K562 (cell line): ENCODE data around the gene ADI1. TPM values are rescaled to one million over a fixed set of nuclear protein-coding genes. Genes with fewer than 3 reads are reported as not detected.

Experiments used
- ATAC-seq: fragments of 200-7000 bp; cut with Tn5 transposase; 3 replicates; pipeline ENCODE4 v1.9.1; 2020; ENCODE audit warnings: moderate library complexity
- BruUV-seq: library from RNA; stranded (reverse); fragments of 400-500 nt; replicated peaks from 2 replicates; lab custom pipeline; 2021; lab: Mats Ljungman, UMichigan
- CTCF ChIA-PET: fragments of 300-600 bp; formaldehyde crosslinking; extraction: SDS; loops from one replicate; lab custom pipeline; 2021; ENCODE audit warnings: low intra/inter-chr PET ratio; lab: Yijun Ruan, JAX
- POLR2A ChIA-PET: fragments of 300-600, 350-650 bp; sonication (Branson Sonifier 250); formaldehyde crosslinking; extraction: SDS; loops from one replicate; lab custom pipeline; 2021; ENCODE audit warnings: antibody characterized with exemption, inconsistent platforms; lab: Yijun Ruan, JAX
- DNase-seq, 4 experiments: peaks; one replicate each; pipeline versions ENCODE4 v3.0.0 to v3.0.0-alpha.2; 2011 to 2018; ENCODE audit warnings: low spot score in 3 of 4, mixed read lengths in 3 of 4; ENCODE audit errors: extremely low read depth in 1 of 4
- FAIRE-seq: peaks from 2 replicates; lab custom pipeline; 2011; peaks lifted over from hg19 to GRCh38; lab: Jason Lieb, UNC
- H2AFZ ChIP-seq: 2 replicates; pipeline ENCODE4 v1.6.0; 2011; ENCODE audit warnings: low read depth, low read length, control low read depth, inconsistent platforms
- H3K27ac ChIP-seq: fragments of 200-600 bp; 3 replicates; pipeline ENCODE4 v1.8.0; 2011; ENCODE audit warnings: low read depth, mild to moderate bottlenecking, control low read depth, inconsistent platforms, low read length, moderate library complexity, mixed read lengths; ENCODE audit errors: extremely low read depth
- H3K27me3 ChIP-seq, 2 experiments: fragments of 300-600 bp in 1 of 2; 2 replicates in 1 of 2; 3 replicates in 1 of 2; pipeline versions ENCODE4 v1.6.0 to v1.8.0; 2011; ENCODE audit warnings: inconsistent platforms in 2 of 2, low read length in 2 of 2, mild to moderate bottlenecking in 1 of 2, mixed read lengths in 1 of 2, moderate library complexity in 1 of 2; ENCODE audit not compliant: control insufficient read depth in 2 of 2, insufficient read depth in 2 of 2
- H3K36me3 ChIP-seq: fragments of 300-600 bp; 3 replicates; pipeline ENCODE4 v1.8.0; 2011; ENCODE audit warnings: mild to moderate bottlenecking, low read length, inconsistent platforms; ENCODE audit not compliant: control insufficient read depth, insufficient read depth
- H3K4me1 ChIP-seq, 2 experiments: fragments of 200-600 bp in 1 of 2; replicated peaks in 1 of 2; 2 replicates in 1 of 2; 3 replicates in 1 of 2; pipeline versions ENCODE4 v1.5.1 to v1.8.0; 2011; ENCODE audit warnings: inconsistent platforms in 2 of 2, low read length in 2 of 2, mild to moderate bottlenecking in 1 of 2, mixed read lengths in 1 of 2, moderate library complexity in 1 of 2; ENCODE audit not compliant: control insufficient read depth in 2 of 2, insufficient read depth in 2 of 2
- H3K4me2 ChIP-seq: 2 replicates; pipeline ENCODE4 v1.6.1; 2011; ENCODE audit warnings: low read length, control low read depth, inconsistent platforms, mixed read lengths; ENCODE audit not compliant: insufficient read depth
- H3K4me3 ChIP-seq: fragments of 200-600 bp; sonication (generic), shearing (Covaris generic); 2 replicates; pipeline ENCODE4 v1.5.1; 2016; ENCODE audit warnings: control low read depth, inconsistent platforms
- H3K79me2 ChIP-seq: fragments of 200-600 bp; 3 replicates; pipeline ENCODE4 v1.8.0; 2011; ENCODE audit warnings: low read length, inconsistent platforms; ENCODE audit not compliant: control insufficient read depth, insufficient read depth
- H3K9ac ChIP-seq, 2 experiments: 2 replicates each; pipeline versions ENCODE4 v1.6.0 to v1.6.1; 2011; ENCODE audit warnings: low read depth in 2 of 2, low read length in 2 of 2, control low read depth in 1 of 2, inconsistent platforms in 1 of 2, mild to moderate bottlenecking in 1 of 2, mixed read lengths in 1 of 2; ENCODE audit not compliant: insufficient read depth in 1 of 2
- H3K9me1 ChIP-seq: one replicate; pipeline ENCODE4 v1.6.0; 2011; ENCODE audit warnings: inconsistent platforms, mild to moderate bottlenecking, low read length, moderate library complexity; ENCODE audit not compliant: control insufficient read depth, insufficient read depth
- H3K9me3 ChIP-seq: replicated peaks from 2 replicates; pipeline ENCODE4 v1.5.1; 2011; ENCODE audit warnings: low read depth, low read length, inconsistent platforms; ENCODE audit not compliant: control insufficient read depth, insufficient read depth
- H4K20me1 ChIP-seq: replicated peaks from 2 replicates; pipeline ENCODE4 v1.6.1; 2011; ENCODE audit warnings: low read length, inconsistent platforms, mixed read lengths; ENCODE audit not compliant: control insufficient read depth, insufficient read depth
- CEBPB ChIP-seq: fragments of 450-650 bp; IDR thresholded peaks from 2 replicates; pipeline ENCODE4 v1.6.1; 2016; ENCODE audit warnings: missing genetic modification characterization, missing compliant biosample characterization
- CSDE1 ChIP-seq, 2 experiments: fragments of 450-650 bp; IDR thresholded peaks; 2 replicates each; pipeline ENCODE4 v1.6.1; 2016; ENCODE audit warnings: mild to moderate bottlenecking in 1 of 2
- DPF2 ChIP-seq: fragments of 450-650 bp; IDR thresholded peaks from 2 replicates; pipeline ENCODE4 v1.6.1; 2016
- ELF1 ChIP-seq: fragments of 200-800 bp; sonication (Bioruptor generic); IDR thresholded peaks from 2 replicates; pipeline ENCODE4 v1.6.1; 2016; ENCODE audit warnings: missing genetic modification characterization, missing compliant biosample characterization
- MYBL2 ChIP-seq, 2 experiments: fragments of 450-650 bp in 1 of 2; sonication (generic) in 1 of 2; formaldehyde crosslinking in 1 of 2; IDR thresholded peaks; 2 replicates each; pipeline versions ENCODE4 v1.6.1 to v1.8.1; 2017 to 2022; ENCODE audit warnings: borderline replicate concordance in 1 of 2, inconsistent platforms in 1 of 2, low read depth in 1 of 2, mild to moderate bottlenecking in 1 of 2, missing genetic modification reagents in 1 of 2, moderate library complexity in 1 of 2
- NBN ChIP-seq: fragments of 450-650 bp; IDR thresholded peaks from 2 replicates; pipeline ENCODE4 v1.6.1; 2016; ENCODE audit warnings: low read depth, mild to moderate bottlenecking
- NEUROD1 ChIP-seq: fragments of 150-350 bp; IDR thresholded peaks from 2 replicates; pipeline ENCODE4 v1.6.1; 2014; ENCODE audit warnings: borderline replicate concordance, low read length, low read depth; ENCODE audit not compliant: partially characterized antibody
- NFE2 ChIP-seq: IDR thresholded peaks from 2 replicates; pipeline ENCODE4 v1.6.1; 2014; ENCODE audit warnings: antibody characterized with exemption, low read depth
- SIRT6 ChIP-seq: IDR thresholded peaks from one replicate; pipeline ENCODE4 v1.6.1; 2012; ENCODE audit warnings: low read depth, mild to moderate bottlenecking, control low read depth, inconsistent platforms, low read length, moderate library complexity
- SMC3 ChIP-seq: conservative IDR thresholded peaks from 2 replicates; pipeline ENCODE4 v1.6.1; 2011; ENCODE audit warnings: low read depth, low read length, improper control_type of control experiment; ENCODE audit not compliant: insufficient read depth
- ZNF175 ChIP-seq: fragments of 200-800 bp; sonication (Bioruptor generic); IDR thresholded peaks from 2 replicates; pipeline ENCODE4 v1.6.1; 2016; ENCODE audit warnings: low read depth, mild to moderate bottlenecking, missing genetic modification characterization, missing compliant biosample characterization
- ZNF431 ChIP-seq: sonication (generic); formaldehyde crosslinking; IDR thresholded peaks from 2 replicates; pipeline ENCODE4 v1.8.0; 2022; ENCODE audit warnings: mild to moderate bottlenecking, missing genetic modification reagents
- WGBS: fragments of 100-300 bp; shearing (Covaris generic); methylation state at CpG from one replicate; pipeline ENCODE4 v1.1.6; 2016; ENCODE audit warnings: low coverage, mixed read lengths; ENCODE audit not compliant: insufficient coverage; ENCODE audit errors: missing lambda C conversion rate; 5-methylcytosine and 5-hydroxymethylcytosine counted together
- in situ Hi-C: fragments of 300-500 bp; cut with MboI; formaldehyde crosslinking; loops from 4 replicates; pipeline ENCODE4 v1.15.0; 2018; ENCODE audit warnings: inconsistent platforms, mixed read lengths
- intact Hi-C: fragments of 100-400 bp; cut with micrococcal nuclease; formaldehyde crosslinking; loops from 2 replicates; pipeline ENCODE4 v1.14.2; 2022
- polyA plus RNA-seq, 8 experiments: library from polyadenylated mRNA; depleted of rRNA in 4 of 8; stranded (reverse) in 5 of 8; unstranded in 3 of 8; fragments of >200 nt; fragmentation: Nextera tagmentation in 2 of 8; fragmentation: Illumina TruSeq in 1 of 8; extraction: Ambion mirVana in 2 of 8; extraction: Trizol in 1 of 8; gene quantifications; 2 replicates each; pipeline versions ENCODE4 v1.2.1 to v1.2.3, GENCODE V29; 2011 to 2014; ENCODE audit warnings: inconsistent platforms in 1 of 8, missing spikeins in 1 of 8
- total RNA-seq, 7 experiments: library from RNA; depleted of rRNA in 6 of 7; stranded (reverse); fragments of >200 nt in 6 of 7; fragmentation: Illumina TruSeq in 2 of 7; extraction: Trizol in 2 of 7; gene quantifications; 2 replicates each; pipeline versions ENCODE4 v1.2.1 to v1.2.3, GENCODE V29; 2011 to 2021; ENCODE audit warnings: low replicate concordance in 1 of 7

The ADI1 gene
- total and polyA plus RNA-seq, 9 of the 15 experiments (the other 6 are each of a cell fraction or from before 2014, with no cell fraction given), result 6.1 to 51.0 (median 27.1) TPM

DNA sequence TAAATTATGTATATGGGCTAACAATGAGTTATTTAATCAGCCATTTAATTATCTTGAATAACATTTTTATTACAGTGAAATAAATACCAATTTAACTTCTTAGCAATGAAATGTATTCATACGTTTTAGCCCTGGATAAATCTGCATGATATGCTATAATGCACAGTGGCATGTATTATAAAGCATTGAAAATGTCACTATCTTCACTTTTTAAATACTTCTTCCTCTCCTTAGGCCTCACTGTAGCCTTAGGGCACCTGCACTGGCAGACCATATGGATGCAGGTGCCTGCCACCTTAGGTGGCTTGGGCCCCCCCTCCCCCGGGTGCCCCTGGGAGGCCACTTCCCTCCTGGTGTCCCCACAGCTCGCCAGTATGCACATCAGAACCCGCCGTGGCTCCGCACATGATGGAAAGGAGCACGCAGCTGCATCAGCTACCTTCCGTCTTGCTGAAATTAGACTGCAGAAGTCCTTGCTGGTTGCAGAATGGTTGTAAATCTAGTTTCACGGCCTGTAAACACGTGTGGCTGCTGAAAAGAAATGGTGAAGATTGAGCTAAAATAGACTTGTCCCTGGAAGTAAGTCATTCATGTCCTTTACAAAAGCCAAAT lies 56.7 kb downstream of the ADI1 start (continued):
- TF ChIP-seq ZNF431 (no peak), NEUROD1 (no peak), MYBL2 (IDR thresholded peaks at IDR 0.05; ENCODE audit: low read depth) (no peak), MYBL2 (CRISPR knock-in tag; IDR thresholded peaks at IDR 0.05; ENCODE audit: borderline replicate concordance) (no peak), NBN (no peak)

GRCh38 chr2:3461801-3462492 lies 57.4 kb downstream of the ADI1 start:
- no peak overlapping the region for H3K4me3 ChIP-seq
- CTCF ChIA-PET, result interaction anchor here (0.5 kb wide), 1 partner anchor 189 kb away, joined by 3 read pairs; no protein-coding TSS in a partner anchor
- 71% methylated on average over 12 of the region's 12 CpGs for WGBS
- H3K9me3 ChIP-seq, result no peaks in the 10 kb centered on the region
- in situ Hi-C loops, result no loop called here
- H3K9ac ChIP-seq, result peak overlapping the region in 1 of 2 experiments; percentile 70; a peak in 1 of 4 replicates
- no peaks in the 10 kb centered on the region for H3K79me2 ChIP-seq
- H3K9me1 ChIP-seq, result peaks cover 5% of the 10 kb centered on the region
- H3K27me3 ChIP-seq, result no peaks in the 10 kb centered on the region
- no TSS peak for BruUV-seq
- no peak overlapping the region for H3K4me2 ChIP-seq
- ATAC-seq (peak; percentile 70), FAIRE-seq (peak; percentile 91), DNase-seq (peak; percentile 62 to 71 (median 68))
- no peak overlapping the region for H2AFZ ChIP-seq
- intact Hi-C loops, result loop anchor here (2.0 kb wide), 1 partner anchor 189 kb away; no protein-coding TSS in a partner anchor
- peaks cover 3% of the 10 kb centered on the region; the same call in 1 of the 2 replicates for H4K20me1 ChIP-seq
- no peak overlapping the region for H3K27ac ChIP-seq
- peaks cover 43% of the 10 kb centered on the region; the same call in 2 of the 3 replicates for H3K36me3 ChIP-seq
- peaks cover 8 to 39% of the 10 kb centered on the region in 2 experiments; a peak in 4 of 5 replicates for H3K4me1 ChIP-seq
- POLR2A ChIA-PET, result interaction anchor here (0.9 kb wide), 1 partner anchor 19 kb away, joined by 3 read pairs; no protein-coding TSS in a partner anchor
- no peak for TF ChIP-seq DPF2
- no peak for TF ChIP-seq NFE2
- peak; percentile 93 for TF ChIP-seq CEBPB (tag)
- TF ChIP-seq SIRT6, result no peak
- no peak for TF ChIP-seq CSDE1 (IDR thresholded peaks at IDR 0.05)
- TF ChIP-seq SMC3, result peak; percentile 71
- TF ChIP-seq ZNF175 (CRISPR knock-in tag), result no peak
- TF ChIP-seq ELF1, result peak; percentile 23; the same call in 1 of the 2 replicates
